ENCODE measurements around the gene PHLPP1.
"Not testable (repeated sequence)": the region's sequence is repeated elsewhere in the genome, so short reads cannot be mapped to it uniquely, and the experiment has no call there.

PHLPP1 gene

GRCh38 chr18:62899534-62899933 is 184.2 kb downstream of the PHLPP1 start:
- no peak for DNase-seq

- DNase-seq = no peak
These were observed 185.0 kb downstream of the PHLPP1 start for GRCh38 chr18:62900132-62900883.

- no peak for DNase-seq
These were observed 187.4 kb downstream of the PHLPP1 start for GRCh38 chr18:62902776-62903175.

- no peak for DNase-seq
These were observed 189.3 kb downstream of the PHLPP1 start for GRCh38 chr18:62904396-62905285.

- DNase-seq = no peak
These were observed 197.5 kb downstream of the PHLPP1 start for GRCh38 chr18:62912885-62913284.

GRCh38 chr18:62913824-62914223 is 198.5 kb downstream of the PHLPP1 start:
- DNase-seq = not testable (repeated sequence)

- DNase-seq = no peak
These were observed 199.6 kb downstream of the PHLPP1 start for GRCh38 chr18:62914871-62915392.

GRCh38 chr18:62918361-62918760 is 203.0 kb downstream of the PHLPP1 start:
- no peak for DNase-seq

- no peak for DNase-seq
These were observed 203.9 kb downstream of the PHLPP1 start for GRCh38 chr18:62919109-62919838.

GRCh38 chr18:62925031-62925688 is 209.8 kb downstream of the PHLPP1 start:
- peak; percentile 26 to 82 (median 76) for DNase-seq

GRCh38 chr18:62928326-62928725 is 213.0 kb downstream of the PHLPP1 start:
- peak; percentile 20 to 62 (median 36) for DNase-seq

GRCh38 chr18:62933261-62933887 is 218.0 kb downstream of the PHLPP1 start:
- DNase-seq = no peak

GRCh38 chr18:62935994-62936393 is 220.7 kb downstream of the PHLPP1 start:
- peak in 1 of 3 donors; percentile 13 for DNase-seq

- DNase-seq = peak; percentile 24 to 52 (median 37)
These were observed 221.7 kb downstream of the PHLPP1 start for GRCh38 chr18:62937065-62937464.

- peak in 2 of 3 donors; percentile 13 to 26 for DNase-seq
These were observed 222.7 kb downstream of the PHLPP1 start for GRCh38 chr18:62938006-62938405.

- DNase-seq = peak; percentile 14 to 54 (median 26)
These were observed 223.1 kb downstream of the PHLPP1 start for GRCh38 chr18:62938487-62938886.

- DNase-seq = peak; percentile 61 to 84 (median 82)
These were observed 224.1 kb downstream of the PHLPP1 start for GRCh38 chr18:62939433-62939832.

GRCh38 chr18:62939926-62940325 is 224.6 kb downstream of the PHLPP1 start:
- DNase-seq = peak; percentile 10 to 38 (median 13)

- DNase-seq = no peak
These were observed 227.2 kb downstream of the PHLPP1 start for GRCh38 chr18:62942578-62942977.

- DNase-seq = no peak
These were observed 229.1 kb downstream of the PHLPP1 start for GRCh38 chr18:62944454-62944853.

- DNase-seq = no peak
These were observed 233.4 kb downstream of the PHLPP1 start for GRCh38 chr18:62948788-62949187.

GRCh38 chr18:62950246-62950645 is 234.9 kb downstream of the PHLPP1 start:
- no peak for DNase-seq

All from suppressor macrophage treated with lipopolysaccharide for 1 hour (primary cell).